Measurements from ENCODE around the gene ZNF469. TPM values are rescaled to one million over a fixed set of nuclear protein-coding genes. Genes with fewer than 3 reads are reported as not detected.
"Not testable (repeated sequence)": the region's sequence is repeated elsewhere in the genome, so short reads cannot be mapped to it uniquely, and the experiment has no call there.

Gene ZNF469
- total and polyA plus RNA-seq, 7 donors = under 0.01 to 1.7 (median 0.36) TPM

DNA sequence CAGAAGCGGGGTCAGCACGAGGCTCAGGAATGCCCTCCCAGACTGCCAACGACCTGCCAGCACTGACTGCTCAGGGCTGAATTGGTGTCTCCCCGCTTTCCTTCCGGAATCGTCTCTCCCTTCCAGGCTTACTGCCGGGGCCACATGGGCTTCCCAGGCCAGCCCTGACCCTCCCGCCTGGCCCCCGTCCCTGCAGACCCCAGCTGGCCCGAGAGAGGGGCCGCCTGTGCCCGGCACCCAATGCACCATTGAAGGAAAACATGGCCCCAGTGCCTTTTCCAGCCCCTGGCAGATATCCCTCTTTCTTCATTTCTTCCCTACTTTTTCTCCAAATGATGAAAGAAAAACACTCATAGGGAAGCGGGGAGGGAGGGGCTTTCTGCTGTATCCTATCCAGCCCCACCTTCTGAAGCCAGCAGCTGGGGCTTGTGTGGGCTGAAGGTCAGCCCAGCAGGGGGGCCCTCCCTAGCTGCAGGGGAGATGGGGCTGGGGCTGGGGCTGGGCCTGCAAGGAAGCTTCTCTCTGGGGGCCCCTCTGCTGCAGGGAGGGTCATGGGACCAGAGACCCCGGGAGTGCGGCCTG, 25.9 kb downstream of the ZNF469 start:
- Histone ChIP-seq H3K9me3 (no peaks in the 10 kb centered on the region), H3K36me3 (no peaks in the 10 kb centered on the region), H3K4me1 (peaks cover 0 to 4% (median 0%) of the 10 kb centered on the region in 4 donors), H3K4me3 (no peak overlapping the region), H3K27ac (no peak overlapping the region), H3K27me3 (no peaks in the 10 kb centered on the region)
- no peak for TF ChIP-seq POLR2A (IDR thresholded peaks at IDR 0.05)
- TF ChIP-seq POLR2AphosphoS5 (IDR thresholded peaks at IDR 0.05) = no peak
- no peak for TF ChIP-seq EP300 (IDR thresholded peaks at IDR 0.05)
- TF ChIP-seq, protein P1, sequence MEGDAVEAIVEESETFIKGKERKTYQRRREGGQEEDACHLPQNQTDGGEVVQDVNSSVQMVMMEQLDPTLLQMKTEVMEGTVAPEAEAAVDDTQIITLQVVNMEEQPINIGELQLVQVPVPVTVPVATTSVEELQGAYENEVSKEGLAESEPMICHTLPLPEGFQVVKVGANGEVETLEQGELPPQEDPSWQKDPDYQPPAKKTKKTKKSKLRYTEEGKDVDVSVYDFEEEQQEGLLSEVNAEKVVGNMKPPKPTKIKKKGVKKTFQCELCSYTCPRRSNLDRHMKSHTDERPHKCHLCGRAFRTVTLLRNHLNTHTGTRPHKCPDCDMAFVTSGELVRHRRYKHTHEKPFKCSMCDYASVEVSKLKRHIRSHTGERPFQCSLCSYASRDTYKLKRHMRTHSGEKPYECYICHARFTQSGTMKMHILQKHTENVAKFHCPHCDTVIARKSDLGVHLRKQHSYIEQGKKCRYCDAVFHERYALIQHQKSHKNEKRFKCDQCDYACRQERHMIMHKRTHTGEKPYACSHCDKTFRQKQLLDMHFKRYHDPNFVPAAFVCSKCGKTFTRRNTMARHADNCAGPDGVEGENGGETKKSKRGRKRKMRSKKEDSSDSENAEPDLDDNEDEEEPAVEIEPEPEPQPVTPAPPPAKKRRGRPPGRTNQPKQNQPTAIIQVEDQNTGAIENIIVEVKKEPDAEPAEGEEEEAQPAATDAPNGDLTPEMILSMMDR (IDR thresholded peaks at IDR 0.05) = no peak
- DNase-seq = no peak
- intact Hi-C loops (cut with DNase I) = no loop called here
- WGBS, 2 donors = 85 to 86% methylated on average over 15 of the region's 15 CpGs

DNA sequence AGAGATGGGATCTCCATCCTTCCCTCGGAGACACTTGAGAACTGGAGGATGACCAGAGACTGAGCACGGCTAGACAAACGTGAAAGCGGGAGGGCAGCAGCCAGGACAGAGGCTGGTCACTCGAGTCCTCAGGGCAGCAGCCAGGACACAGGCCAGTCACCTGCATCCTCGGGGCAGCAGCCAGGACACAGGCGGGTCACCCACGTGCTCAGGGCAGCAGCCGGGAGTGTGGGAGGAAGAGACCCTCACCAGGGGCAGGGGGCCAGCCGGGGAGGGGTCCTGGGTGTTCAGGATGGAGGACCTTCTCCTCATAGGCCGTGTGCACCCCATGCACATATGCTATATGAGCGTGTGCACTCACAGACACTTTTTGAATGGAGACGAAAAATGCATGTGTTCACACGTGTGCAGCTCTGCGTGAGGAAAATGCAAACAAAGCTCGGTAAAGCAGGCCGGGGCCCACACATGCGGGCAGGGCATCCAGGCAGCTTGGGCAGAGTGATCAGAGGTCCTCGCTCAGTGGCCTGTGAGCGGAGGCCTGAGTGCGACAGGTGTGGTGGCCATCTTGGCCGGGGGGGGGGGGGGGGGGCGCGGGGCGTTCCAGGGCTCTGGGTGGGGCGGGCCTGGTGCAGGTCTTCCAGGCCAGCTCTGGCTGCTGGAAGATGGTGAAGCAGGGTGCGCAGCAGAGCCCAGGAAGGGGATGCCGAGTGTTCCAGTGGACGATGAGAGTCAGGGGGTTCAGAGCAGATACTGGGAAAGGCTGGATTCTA, 26.7 kb downstream of the ZNF469 start:
- WGBS, 2 donors = 53 to 83% methylated on average over 29 of the region's 29 CpGs
- no peak for DNase-seq

DNA sequence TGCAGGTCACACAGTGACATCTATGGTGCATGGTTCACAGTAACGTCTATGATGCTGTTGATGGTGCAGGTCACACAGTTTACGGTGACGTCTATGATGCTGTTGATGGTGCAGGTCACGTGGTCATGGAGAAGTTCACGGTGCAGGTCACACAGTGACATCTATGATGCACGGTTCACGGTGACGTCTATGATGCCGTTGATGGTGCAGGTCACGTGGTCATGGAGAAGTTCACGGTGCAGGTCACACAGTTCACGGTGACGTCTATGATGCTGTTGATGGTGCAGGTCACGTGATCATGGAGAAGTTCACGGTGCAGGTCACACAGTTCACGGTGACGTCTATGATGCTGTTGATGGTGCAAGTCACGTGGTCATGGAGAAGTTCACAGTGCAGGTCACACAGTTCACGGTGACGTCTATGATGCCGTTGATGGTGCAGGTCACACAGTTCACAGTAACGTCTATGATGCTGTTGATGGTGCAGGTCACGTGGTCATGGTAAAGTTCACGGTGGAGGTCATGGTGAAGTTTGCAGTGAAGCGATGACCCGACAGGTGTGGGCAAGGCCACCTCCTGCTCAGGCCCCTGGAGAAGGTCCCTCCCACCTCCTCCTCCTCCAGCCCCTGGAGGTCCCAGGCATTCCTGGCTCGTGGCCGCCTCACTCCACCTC, 27.7 kb downstream of the ZNF469 start:
- H3K4me3 ChIP-seq; H3K4me1 ChIP-seq; H3K9me3 ChIP-seq; H3K27me3 ChIP-seq; H3K36me3 ChIP-seq; H3K27ac ChIP-seq; intact Hi-C loops (cut with DNase I); DNase-seq: not testable (repeated sequence)
- WGBS, 2 donors = 94% methylated on average over 28 of the region's 28 CpGs

More for the DNA sequence above, 26.7 kb downstream of the ZNF469 start:
- no peaks in the 10 kb centered on the region for H3K36me3 ChIP-seq
- H3K27ac ChIP-seq = no peak overlapping the region
- intact Hi-C loops (cut with DNase I) = no loop called here
- H3K4me1 ChIP-seq = peaks cover 0 to 4% (median 0%) of the 10 kb centered on the region in 4 donors
- no peaks in the 10 kb centered on the region for H3K9me3 ChIP-seq
- no peak overlapping the region for H3K4me3 ChIP-seq
- H3K27me3 ChIP-seq = no peaks in the 10 kb centered on the region
- TF ChIP-seq POLR2A (IDR thresholded peaks at IDR 0.05) (no peak), EP300 (IDR thresholded peaks at IDR 0.05) (no peak), POLR2AphosphoS5 (IDR thresholded peaks at IDR 0.05) (no peak)
- TF ChIP-seq, protein P1 (IDR thresholded peaks at IDR 0.05) = no peak

DNA sequence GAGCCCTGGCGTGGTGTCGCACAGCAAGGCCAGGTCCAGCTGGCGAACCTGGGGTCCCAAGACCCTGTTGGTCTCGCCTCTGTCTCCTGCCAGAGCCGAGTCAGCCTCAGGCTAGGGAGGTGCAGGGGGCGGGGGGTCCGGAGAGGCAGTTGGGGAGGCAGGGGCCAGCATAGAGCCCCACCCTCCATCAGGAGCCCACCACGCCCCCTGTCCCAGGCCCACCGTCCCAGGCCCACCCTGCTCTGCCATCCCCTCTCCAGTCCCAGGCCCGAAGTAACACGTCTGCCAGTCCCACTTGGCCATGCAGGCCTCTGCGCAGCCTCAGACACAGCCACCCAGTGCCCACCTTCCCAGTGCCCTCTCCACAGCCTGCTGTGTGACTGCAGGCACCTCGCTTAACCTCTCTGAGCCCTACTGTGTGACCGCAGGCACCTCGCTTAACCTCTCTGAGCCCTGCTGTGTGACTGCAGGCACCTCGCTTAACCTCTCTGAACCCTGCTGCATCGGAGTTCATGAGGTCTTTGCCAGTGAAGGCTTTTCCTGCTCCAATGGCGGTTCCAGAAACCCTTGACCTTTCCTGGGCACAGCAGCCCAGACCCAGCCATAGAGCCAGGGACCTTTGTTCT, 29.3 kb downstream of the ZNF469 start:
- TF ChIP-seq, protein P1 (IDR thresholded peaks at IDR 0.05) = no peak
- TF ChIP-seq EP300 (IDR thresholded peaks at IDR 0.05) = no peak
- TF ChIP-seq POLR2A (IDR thresholded peaks at IDR 0.05) = no peak
- TF ChIP-seq POLR2AphosphoS5 (IDR thresholded peaks at IDR 0.05) = no peak
- intact Hi-C loops (cut with DNase I) = no loop called here
- Histone ChIP-seq H3K4me3 (no peak overlapping the region), H3K4me1 (no peaks in the 10 kb centered on the region), H3K36me3 (no peaks in the 10 kb centered on the region), H3K27ac (no peak overlapping the region), H3K27me3 (no peaks in the 10 kb centered on the region), H3K9me3 (no peaks in the 10 kb centered on the region)
- WGBS, 2 donors = 89 to 93% methylated on average over 18 of the region's 18 CpGs
- no peak for DNase-seq

DNA sequence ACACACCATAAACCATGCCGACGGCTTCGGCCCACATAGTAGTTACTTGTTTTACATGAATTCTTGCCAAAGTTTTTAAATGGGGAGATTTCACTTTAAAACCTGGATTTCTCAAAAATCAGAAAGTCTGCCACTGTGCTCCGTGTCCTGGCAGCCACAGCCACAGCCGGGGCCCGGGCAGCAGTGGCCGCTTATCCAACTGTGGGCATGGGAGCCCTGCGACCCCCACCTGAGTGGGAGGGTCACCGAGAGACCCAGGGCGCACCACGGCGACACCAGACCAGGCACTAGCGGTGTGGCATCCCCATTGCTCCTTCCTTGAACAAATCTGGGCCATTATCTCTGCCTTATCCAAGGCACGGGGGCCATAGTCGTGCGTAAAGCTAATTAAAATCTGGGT, 30.0 kb downstream of the ZNF469 start:
- Histone ChIP-seq H3K9me3 (no peaks in the 10 kb centered on the region), H3K4me3 (no peak overlapping the region), H3K36me3 (no peaks in the 10 kb centered on the region), H3K4me1 (no peaks in the 10 kb centered on the region), H3K27me3 (no peaks in the 10 kb centered on the region), H3K27ac (no peak overlapping the region)
- WGBS, 2 donors = 74 to 87% methylated on average over 16 of the region's 16 CpGs
- DNase-seq = no peak
- intact Hi-C loops (cut with DNase I) = no loop called here
- TF ChIP-seq EP300 (IDR thresholded peaks at IDR 0.05) = no peak
- TF ChIP-seq, protein P1 (IDR thresholded peaks at IDR 0.05) = no peak
- no peak for TF ChIP-seq POLR2A (IDR thresholded peaks at IDR 0.05)
- no peak for TF ChIP-seq POLR2AphosphoS5 (IDR thresholded peaks at IDR 0.05)
